Measurements from ENCODE around the gene GLRA1.

- TF ChIP-seq POLR2AphosphoS5 (IDR thresholded peaks at IDR 0.05; ENCODE audit: borderline replicate concordance, low read depth, low read length) (no peak), EZH2 (IDR thresholded peaks at IDR 0.05) (no peak)
Observed at GRCh38 chr5:151870271-151870670, 54.4 kb downstream of the GLRA1 start.

Measured in SK-N-MC (cell line).